ENCODE data around the gene PARP3.

GRCh38 chr3:51937014-51937413, 5.1 kb upstream of the PARP3 start:
- TF ChIP-seq GATA3 (IDR thresholded peaks at IDR 0.05; ENCODE audit: low read depth, low read length): no peak
- TF ChIP-seq GATA2 (IDR thresholded peaks at IDR 0.05; ENCODE audit: low read depth, low read length): no peak

All from SH-SY5Y (cell line).